ENCODE data around the gene GTF2A1L. TPM values are rescaled to one million over a fixed set of nuclear protein-coding genes. Genes with fewer than 3 reads are reported as not detected.

The GTF2A1L gene
- total RNA-seq, 1 donor from 2014 or later = not detected

GRCh38 chr2:48709096-48710034 lies 91.7 kb downstream of the GTF2A1L start:
- H3K36me3 Mint-ChIP-seq (ENCODE audit: low read depth) = peaks cover 1% of the 10 kb centered on the region
- H3K27me3 Mint-ChIP-seq (ENCODE audit: low read depth) = peaks cover 17% of the 10 kb centered on the region
- H3K4me3 Mint-ChIP-seq (ENCODE audit: unreplicated experiment) = no peak overlapping the region
- H3K27ac Mint-ChIP-seq (ENCODE audit: unreplicated experiment) = no peak overlapping the region
- no peak for DNase-seq (ENCODE audit: low spot score)
- no peaks in the 10 kb centered on the region for H3K4me1 Mint-ChIP-seq (ENCODE audit: low read depth)
- TF ChIP-seq CTCF (IDR thresholded peaks at IDR 0.05) = no peak
- peaks cover 4% of the 10 kb centered on the region for H3K9me3 Mint-ChIP-seq (ENCODE audit: low read depth)

- Mint-ChIP-seq H3K27me3 (ENCODE audit: low read depth) (peaks cover 14% of the 10 kb centered on the region), H3K27ac (ENCODE audit: unreplicated experiment) (no peak overlapping the region), H3K36me3 (ENCODE audit: low read depth) (peaks cover 1% of the 10 kb centered on the region), H3K9me3 (ENCODE audit: low read depth) (no peaks in the 10 kb centered on the region), H3K4me3 (ENCODE audit: unreplicated experiment) (no peak overlapping the region), H3K4me1 (ENCODE audit: low read depth) (peaks cover 18% of the 10 kb centered on the region)
- no peak for DNase-seq (ENCODE audit: low spot score)
- no peak for TF ChIP-seq CTCF (IDR thresholded peaks at IDR 0.05)
Observed at GRCh38 chr2:48711343-48711742, 93.7 kb downstream of the GTF2A1L start.

GRCh38 chr2:48712151-48712550 lies 94.5 kb downstream of the GTF2A1L start:
- no peak overlapping the region for H3K27ac Mint-ChIP-seq (ENCODE audit: unreplicated experiment)
- no peaks in the 10 kb centered on the region for H3K36me3 Mint-ChIP-seq (ENCODE audit: low read depth)
- TF ChIP-seq CTCF (IDR thresholded peaks at IDR 0.05) = no peak
- peaks cover 14% of the 10 kb centered on the region for H3K27me3 Mint-ChIP-seq (ENCODE audit: low read depth)
- H3K9me3 Mint-ChIP-seq (ENCODE audit: low read depth) = no peaks in the 10 kb centered on the region
- DNase-seq (ENCODE audit: low spot score) = no peak
- H3K4me1 Mint-ChIP-seq (ENCODE audit: low read depth) = peaks cover 18% of the 10 kb centered on the region
- no peak overlapping the region for H3K4me3 Mint-ChIP-seq (ENCODE audit: unreplicated experiment)

- peaks cover 14% of the 10 kb centered on the region for H3K27me3 Mint-ChIP-seq (ENCODE audit: low read depth)
- no peak overlapping the region for H3K4me3 Mint-ChIP-seq (ENCODE audit: unreplicated experiment)
- peaks cover 21% of the 10 kb centered on the region for H3K4me1 Mint-ChIP-seq (ENCODE audit: low read depth)
- DNase-seq (ENCODE audit: low spot score) = no peak
- no peak overlapping the region for H3K27ac Mint-ChIP-seq (ENCODE audit: unreplicated experiment)
- H3K9me3 Mint-ChIP-seq (ENCODE audit: low read depth) = no peaks in the 10 kb centered on the region
- no peaks in the 10 kb centered on the region for H3K36me3 Mint-ChIP-seq (ENCODE audit: low read depth)
- TF ChIP-seq CTCF (IDR thresholded peaks at IDR 0.05) = no peak
Observed at GRCh38 chr2:48713647-48714046, 96.0 kb downstream of the GTF2A1L start.

- peaks cover 14% of the 10 kb centered on the region for H3K27me3 Mint-ChIP-seq (ENCODE audit: low read depth)
- no peak overlapping the region for H3K4me3 Mint-ChIP-seq (ENCODE audit: unreplicated experiment)
- DNase-seq (ENCODE audit: low spot score) = no peak
- H3K27ac Mint-ChIP-seq (ENCODE audit: unreplicated experiment) = no peak overlapping the region
- H3K36me3 Mint-ChIP-seq (ENCODE audit: low read depth) = no peaks in the 10 kb centered on the region
- peaks cover 21% of the 10 kb centered on the region for H3K4me1 Mint-ChIP-seq (ENCODE audit: low read depth)
- H3K9me3 Mint-ChIP-seq (ENCODE audit: low read depth) = no peaks in the 10 kb centered on the region
- TF ChIP-seq CTCF (IDR thresholded peaks at IDR 0.05) = no peak
Observed at GRCh38 chr2:48714245-48714644, 96.6 kb downstream of the GTF2A1L start.
